Measurements from ENCODE around the gene HNRNPUL1. TPM values are rescaled to one million over a fixed set of nuclear protein-coding genes. Genes with fewer than 3 reads are reported as not detected.

HNRNPUL1 gene
- total RNA-seq, 1 experiment from 2014 or later = 201 TPM

GRCh38 chr19:41309180-41310032 is 45.2 kb downstream of the HNRNPUL1 start:
- TF ChIP-seq ZFX (IDR thresholded peaks at IDR 0.05) (no peak), ATF3 (IDR thresholded peaks at IDR 0.05) (no peak), POLR2AphosphoS5 (IDR thresholded peaks at IDR 0.05; ENCODE audit: low read depth, low read length) (no peak), SIN3A (IDR thresholded peaks at IDR 0.05; ENCODE audit: low read depth) (no peak), JUND (IDR thresholded peaks at IDR 0.05) (no peak)
- Histone ChIP-seq H3K36me3 (ENCODE audit: control insufficient read depth in 1 of 2, insufficient read depth in 2 of 2, low read length in 2 of 2) (peaks cover 19 to 46% of the 10 kb centered on the region in 2 experiments), H4K20me1 (ENCODE audit: insufficient read depth) (peaks cover 4% of the 10 kb centered on the region; the same call in 1 of the 2 replicates), H3K27me3 (ENCODE audit: insufficient read depth, low read length) (no peaks in the 10 kb centered on the region), H3K27ac (ENCODE audit: low read depth, low read length) (peak overlapping the region; percentile 88), H3K9me2 (ENCODE audit: insufficient read depth) (no peaks in the 10 kb centered on the region), H3K4me3 (replicated peaks in 1 of 2; ENCODE audit: low read depth in 1 of 2, low read length in 2 of 2) (peak overlapping the region; percentile 79 to 92), H3K4me2 (ENCODE audit: low read length) (peak overlapping the region; percentile 95), H3K4me1 (ENCODE audit: control insufficient read depth in 1 of 2, insufficient read depth in 2 of 2, low read length in 2 of 2) (peaks cover 12 to 25% of the 10 kb centered on the region in 2 experiments), H2AFZ (ENCODE audit: low read depth, low read length, poor library complexity, severe bottlenecking) (no peak overlapping the region), H3K79me2 (ENCODE audit: insufficient read depth, low read length) (peaks cover 32% of the 10 kb centered on the region), H3K9ac (ENCODE audit: low read length) (peak overlapping the region; percentile 84), H3K9me3 (ENCODE audit: control insufficient read depth in 1 of 2, insufficient read depth in 1 of 2, low read depth in 1 of 2, low read length in 2 of 2) (no peaks in the 10 kb centered on the region)
- DNase-seq (ENCODE audit: low read depth, low spot score) = no peak
- POLR2A ChIA-PET = no interaction called here
- CTCF ChIA-PET = interaction anchor here (0.8 to 2.2 kb wide), 13 partner anchors 9 to 262 kb away, joined by 3 to 22 read pairs (median 4); partner anchors contain the start of gene B9D2
- intact Hi-C loops (cut with micrococcal nuclease) = loop anchor here (2.0 kb wide), 2 partner anchors 41 to 335 kb away; no protein-coding TSS in a partner anchor
- ATAC-seq = peak; percentile 31
- BruUV-seq (replicated peaks) = TSS peak; percentile 73
- RAD21 ChIA-PET (ENCODE audit: low non-redundant PET in 1 of 2, low total read pairs in 2 of 2, uncharacterized antibody in 2 of 2, unreplicated experiment in 2 of 2) = no interaction called here

DNA sequence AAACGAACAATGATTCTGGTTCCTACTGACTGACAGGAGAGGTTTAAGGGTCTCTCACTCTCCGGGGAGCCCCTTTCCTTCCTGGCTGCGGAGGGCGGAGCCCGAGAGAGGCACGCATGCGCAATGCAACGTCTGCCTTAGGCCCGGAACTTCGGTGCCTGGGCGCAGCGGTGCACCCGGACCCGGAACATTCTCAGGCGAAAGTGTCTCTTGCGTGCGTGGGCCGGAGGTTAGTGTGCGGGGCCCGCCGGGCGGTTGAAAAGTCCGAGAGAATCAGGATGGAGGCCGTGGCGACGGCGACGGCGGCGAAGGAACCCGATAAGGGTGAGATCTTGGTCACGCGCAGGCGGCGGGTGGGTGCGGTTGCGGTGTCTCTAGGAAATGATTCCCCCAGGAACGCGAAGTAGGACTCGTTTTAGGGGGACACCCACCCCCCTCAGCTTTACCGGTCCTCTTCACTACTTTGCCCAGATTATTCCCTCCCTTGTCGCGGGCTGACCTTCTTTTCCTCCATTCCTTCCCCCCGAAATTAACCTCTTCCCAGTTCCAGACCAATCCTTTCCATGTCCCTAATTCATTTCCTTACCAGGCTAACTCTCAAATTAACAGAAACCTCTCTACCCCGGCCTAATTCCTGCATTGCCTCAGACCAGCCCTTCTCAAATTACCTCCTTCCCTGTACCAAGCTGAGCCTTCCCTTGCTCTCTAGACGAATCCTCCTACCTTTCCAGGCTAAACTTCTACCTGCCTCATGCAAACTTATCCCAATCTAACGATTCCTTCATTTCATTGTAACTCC is 46.1 kb downstream of the HNRNPUL1 start, which contains the start of gene CCDC97:
TSS of gene CCDC97 (plus strand) at position 140 of the 799 bp plus-strand sequence. CDS start at position 279, 139 bp downstream.
- BruUV-seq (replicated peaks) = TSS peak; percentile 60
- Histone ChIP-seq H3K4me2 (ENCODE audit: low read length) (peak within 1 kb of the TSS; percentile 95), H3K9ac (ENCODE audit: low read length) (peak within 1 kb of the TSS; percentile 84), H3K79me2 (ENCODE audit: insufficient read depth, low read length) (peaks cover 33% of the 10 kb centered on the region), H3K4me1 (ENCODE audit: control insufficient read depth in 1 of 2, insufficient read depth in 2 of 2, low read length in 2 of 2) (peaks cover 12 to 25% of the 10 kb centered on the region in 2 experiments), H4K20me1 (ENCODE audit: insufficient read depth) (peaks cover 4% of the 10 kb centered on the region; the same call in 1 of the 2 replicates), H2AFZ (ENCODE audit: low read depth, low read length, poor library complexity, severe bottlenecking) (no peak within 1 kb of the TSS), H3K27me3 (ENCODE audit: insufficient read depth, low read length) (no peaks in the 10 kb centered on the region), H3K27ac (ENCODE audit: low read depth, low read length) (peak within 1 kb of the TSS; percentile 88), H3K9me3 (ENCODE audit: control insufficient read depth in 1 of 2, insufficient read depth in 1 of 2, low read depth in 1 of 2, low read length in 2 of 2) (no peaks in the 10 kb centered on the region), H3K9me2 (ENCODE audit: insufficient read depth) (no peaks in the 10 kb centered on the region), H3K36me3 (ENCODE audit: control insufficient read depth in 1 of 2, insufficient read depth in 2 of 2, low read length in 2 of 2) (peaks cover 11 to 38% of the 10 kb centered on the region in 2 experiments), H3K4me3 (replicated peaks in 1 of 2; ENCODE audit: low read depth in 1 of 2, low read length in 2 of 2) (peak within 1 kb of the TSS; percentile 79 to 92)
- DNase-seq (ENCODE audit: low read depth, low spot score) (peak; percentile 75), ATAC-seq (peak; percentile 76)
- RAD21 ChIA-PET (ENCODE audit: low non-redundant PET in 1 of 2, low total read pairs in 2 of 2, uncharacterized antibody in 2 of 2, unreplicated experiment in 2 of 2) = interaction anchor here in 1 of 2 experiments (0.6 kb wide), 1 partner anchor 86 kb away, joined by 4 read pairs; no protein-coding TSS in a partner anchor
- CTCF ChIA-PET = no interaction called here
- POLR2A ChIA-PET = no interaction called here
- intact Hi-C loops (cut with micrococcal nuclease) = loop anchor here (2.0 kb wide), 1 partner anchor 41 kb away; no protein-coding TSS in a partner anchor
- TF ChIP-seq ZFX (IDR thresholded peaks at IDR 0.05) (peak; percentile 85), TCF7L2 (IDR thresholded peaks at IDR 0.05; ENCODE audit: borderline replicate concordance, extremely low read depth, insufficient read depth, insufficient read length) (peak; percentile 52), EZH2 (IDR thresholded peaks at IDR 0.05) (no peak), EGR1 (IDR thresholded peaks at IDR 0.05; ENCODE audit: low read depth) (peak; percentile 85), SIN3A (IDR thresholded peaks at IDR 0.05; ENCODE audit: low read depth) (peak; percentile 73), FOSL1 (IDR thresholded peaks at IDR 0.05; ENCODE audit: low read depth) (no peak), ELF1 (IDR thresholded peaks at IDR 0.05; ENCODE audit: borderline replicate concordance, low read depth) (peak; percentile 68; the same call in 1 of the 2 replicates), POLR2A (IDR thresholded peaks at IDR 0.05; ENCODE audit: borderline replicate concordance, extremely low read depth, insufficient read depth, insufficient read length) (peak; percentile 88), CBX3 (IDR thresholded peaks at IDR 0.05; ENCODE audit: low read depth) (peak; percentile 80), ZBTB33 (IDR thresholded peaks at IDR 0.05; ENCODE audit: extremely low read depth, insufficient replicate concordance, low read length) (peak; percentile 54), SP1 (IDR thresholded peaks at IDR 0.05; ENCODE audit: low read depth) (peak; percentile 48; the same call in 1 of the 2 replicates), YY1 (IDR thresholded peaks at IDR 0.05; ENCODE audit: extremely low read depth, insufficient replicate concordance, low read depth, low read length) (no peak)

All from HCT116 (cell line).